HL-60 (cell line): ENCODE data around the gene ZBTB21.

Experiments used
- CTCF ChIP-seq: IDR thresholded peaks from one replicate; pipeline ENCODE4 v1.5.1; 2011; ENCODE audit warnings: low read length, control low read depth, inconsistent platforms; ENCODE audit not compliant: insufficient read depth
- GABPA ChIP-seq: IDR thresholded peaks from 2 replicates; pipeline ENCODE4 v1.6.1; 2012; ENCODE audit warnings: low read depth
- POLR2AphosphoS5 ChIP-seq: IDR thresholded peaks from 2 replicates; pipeline ENCODE4 v1.6.1; 2012; ENCODE audit warnings: low read depth
- REST ChIP-seq: IDR thresholded peaks from 2 replicates; pipeline ENCODE4 v1.6.1; 2012; ENCODE audit warnings: low read depth; ENCODE audit not compliant: insufficient replicate concordance
- SPI1 ChIP-seq: IDR thresholded peaks from 2 replicates; pipeline ENCODE4 v1.6.1; 2012; ENCODE audit warnings: low read depth, mild to moderate bottlenecking, borderline replicate concordance

GRCh38 chr21:41979751-41980369, 30.3 kb downstream of the ZBTB21 start:
- TF ChIP-seq CTCF (no peak), POLR2AphosphoS5 (no peak), GABPA (no peak), REST (no peak), SPI1 (no peak)
